ENCODE measurements around the gene CASP7.

DNA sequence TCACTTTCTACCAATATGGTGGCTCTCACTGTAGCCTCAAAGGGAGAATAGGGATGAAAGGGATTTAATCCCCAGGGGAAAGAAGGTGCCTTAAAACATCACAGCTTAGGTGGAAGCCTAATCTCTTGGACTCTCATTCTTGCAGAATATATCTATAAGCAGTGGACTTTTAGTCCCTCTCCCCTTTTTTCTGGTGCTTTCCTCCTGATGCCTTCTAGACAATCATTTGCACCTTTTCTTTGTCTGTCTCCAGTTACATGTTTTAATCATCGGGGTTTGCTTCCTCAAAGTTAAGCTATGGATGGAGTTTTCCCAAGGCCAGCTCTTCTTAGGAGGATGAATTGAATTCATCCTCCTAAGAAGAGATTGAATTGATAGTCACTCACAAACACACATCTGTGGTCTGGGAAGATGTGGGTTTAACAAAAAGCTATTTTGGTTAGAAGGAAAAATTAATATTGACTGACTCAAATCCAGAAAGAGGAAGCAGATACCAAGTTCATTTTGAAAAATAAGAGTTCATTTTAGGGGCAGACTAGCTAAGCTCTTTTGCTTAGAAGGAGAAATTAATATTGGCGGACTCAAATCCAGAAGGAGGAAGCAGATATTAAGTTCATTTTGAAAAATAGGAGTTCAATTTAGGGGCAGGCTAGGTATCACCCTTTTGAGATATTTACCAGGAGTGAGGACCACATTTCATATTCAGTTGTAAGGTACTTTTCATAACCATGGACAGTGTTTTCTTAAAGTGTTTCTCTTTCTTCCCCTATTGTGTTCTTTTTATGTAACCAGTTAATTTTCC is 36.6 kb downstream of the CASP7 start:
- TF ChIP-seq JUN (IDR thresholded peaks at IDR 0.05; ENCODE audit: low read depth, low read length) = no peak
- TF ChIP-seq, protein P1, sequence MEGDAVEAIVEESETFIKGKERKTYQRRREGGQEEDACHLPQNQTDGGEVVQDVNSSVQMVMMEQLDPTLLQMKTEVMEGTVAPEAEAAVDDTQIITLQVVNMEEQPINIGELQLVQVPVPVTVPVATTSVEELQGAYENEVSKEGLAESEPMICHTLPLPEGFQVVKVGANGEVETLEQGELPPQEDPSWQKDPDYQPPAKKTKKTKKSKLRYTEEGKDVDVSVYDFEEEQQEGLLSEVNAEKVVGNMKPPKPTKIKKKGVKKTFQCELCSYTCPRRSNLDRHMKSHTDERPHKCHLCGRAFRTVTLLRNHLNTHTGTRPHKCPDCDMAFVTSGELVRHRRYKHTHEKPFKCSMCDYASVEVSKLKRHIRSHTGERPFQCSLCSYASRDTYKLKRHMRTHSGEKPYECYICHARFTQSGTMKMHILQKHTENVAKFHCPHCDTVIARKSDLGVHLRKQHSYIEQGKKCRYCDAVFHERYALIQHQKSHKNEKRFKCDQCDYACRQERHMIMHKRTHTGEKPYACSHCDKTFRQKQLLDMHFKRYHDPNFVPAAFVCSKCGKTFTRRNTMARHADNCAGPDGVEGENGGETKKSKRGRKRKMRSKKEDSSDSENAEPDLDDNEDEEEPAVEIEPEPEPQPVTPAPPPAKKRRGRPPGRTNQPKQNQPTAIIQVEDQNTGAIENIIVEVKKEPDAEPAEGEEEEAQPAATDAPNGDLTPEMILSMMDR (IDR thresholded peaks at IDR 0.05; ENCODE audit: control extremely low read depth in 1 of 3, insufficient read depth in 1 of 3, low read depth in 1 of 3, low read length in 3 of 3) = no peak
- no peak for TF ChIP-seq SIN3A (conservative IDR thresholded peaks at IDR 0.05 in 1 of 2, IDR thresholded peaks at IDR 0.05 in 1 of 2; ENCODE audit: low read depth in 1 of 2, low read length in 2 of 2)
- no peak for TF ChIP-seq CREB1 (IDR thresholded peaks at IDR 0.05)
